ENCODE results near the gene LCN2.
"Not testable (repeated sequence)": the region's sequence is repeated elsewhere in the genome, so short reads cannot be mapped to it uniquely, and the experiment has no call there.

The LCN2 gene

GRCh38 chr9:128120741-128121465 lies 28.4 kb upstream of the LCN2 start:
- H3K36me3 Mint-ChIP-seq, result no peaks in the 10 kb centered on the region
- no peaks in the 10 kb centered on the region for H3K27me3 Mint-ChIP-seq
- peaks cover 19% of the 10 kb centered on the region for H3K4me1 Mint-ChIP-seq (ENCODE audit: low read depth)
- no peak overlapping the region for H3K27ac Mint-ChIP-seq
- H3K9me3 Mint-ChIP-seq (ENCODE audit: low read depth), result no peaks in the 10 kb centered on the region
- no peak overlapping the region for H3K4me3 Mint-ChIP-seq

GRCh38 chr9:128121466-128121810 lies 27.8 kb upstream of the LCN2 start:
- H3K4me3 Mint-ChIP-seq, result no peak overlapping the region
- H3K9me3 Mint-ChIP-seq (ENCODE audit: low read depth), result no peaks in the 10 kb centered on the region
- no peak overlapping the region for H3K27ac Mint-ChIP-seq
- no peaks in the 10 kb centered on the region for H3K36me3 Mint-ChIP-seq
- peaks cover 24% of the 10 kb centered on the region for H3K4me1 Mint-ChIP-seq (ENCODE audit: low read depth)
- no peaks in the 10 kb centered on the region for H3K27me3 Mint-ChIP-seq

DNA sequence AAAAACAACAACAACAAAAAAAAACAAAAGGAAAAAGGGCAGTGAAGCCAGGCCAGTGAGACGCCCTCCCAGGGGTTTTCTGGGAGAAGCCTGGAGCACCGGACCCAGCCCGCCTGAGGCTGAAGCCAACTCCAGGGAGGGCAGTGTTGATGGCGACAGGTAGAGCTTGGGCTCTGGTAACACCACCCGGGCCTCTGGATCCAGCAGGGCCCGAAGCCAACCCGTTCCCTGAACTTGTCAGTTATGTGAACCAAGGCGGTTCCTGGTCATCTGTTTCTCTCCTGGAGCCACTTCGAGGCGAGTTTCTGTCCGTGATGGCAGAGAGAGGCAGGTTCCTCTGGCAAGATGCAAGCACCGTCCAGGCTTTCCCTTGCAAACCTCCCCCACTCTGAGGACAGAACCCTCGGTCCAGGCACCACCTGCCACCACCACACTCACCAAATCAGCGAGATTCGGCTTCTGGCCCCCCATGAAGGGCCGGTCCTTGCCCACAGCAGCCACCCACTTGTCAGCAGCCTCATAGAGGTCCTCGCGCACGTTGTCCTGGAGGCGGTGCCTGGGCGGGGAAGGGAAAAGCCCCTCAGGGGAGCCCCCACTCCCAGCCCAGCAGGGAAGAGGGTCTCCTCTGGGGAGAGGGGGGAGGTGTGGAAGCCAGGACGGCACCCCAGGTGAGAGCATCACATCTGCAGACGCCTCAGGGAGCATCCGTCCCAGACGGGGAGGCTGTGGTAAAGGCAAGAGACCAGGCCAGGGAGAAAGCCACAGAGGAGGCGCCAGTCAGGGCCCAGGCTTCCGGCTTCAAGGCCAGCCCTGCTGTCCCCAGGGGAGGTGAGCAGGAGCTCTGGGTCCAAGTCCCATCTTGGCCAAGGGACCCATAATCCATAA lies 27.1 kb upstream of the LCN2 start:
- no peak overlapping the region for H3K4me3 Mint-ChIP-seq
- H3K27ac Mint-ChIP-seq, result no peak overlapping the region
- H3K36me3 Mint-ChIP-seq, result no peaks in the 10 kb centered on the region
- no peaks in the 10 kb centered on the region for H3K27me3 Mint-ChIP-seq
- H3K4me1 Mint-ChIP-seq (ENCODE audit: low read depth), result peaks cover 24% of the 10 kb centered on the region
- H3K9me3 Mint-ChIP-seq (ENCODE audit: low read depth), result no peaks in the 10 kb centered on the region

DNA sequence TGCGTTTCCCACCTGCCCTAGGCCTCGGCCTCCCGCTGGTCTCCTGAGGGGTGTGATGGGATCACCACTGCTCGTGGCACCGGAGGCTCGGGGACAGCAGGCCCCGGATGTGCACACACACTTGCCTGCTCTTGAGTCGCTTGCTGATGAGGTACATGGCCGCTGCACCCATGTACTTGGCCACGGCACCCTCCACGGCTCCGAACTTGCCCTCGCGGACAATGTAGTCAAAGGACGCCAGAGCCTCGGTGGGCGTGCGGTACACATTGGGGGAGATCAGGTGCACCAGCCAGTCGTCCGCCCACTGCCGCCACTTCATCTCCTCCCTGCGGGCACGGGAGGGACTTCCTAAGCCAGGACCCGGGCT lies 26.5 kb upstream of the LCN2 start:
- Mint-ChIP-seq H3K4me3 (no peak overlapping the region), H3K27me3 (no peaks in the 10 kb centered on the region), H3K27ac (no peak overlapping the region), H3K4me1 (ENCODE audit: low read depth) (peaks cover 19% of the 10 kb centered on the region), H3K9me3 (ENCODE audit: low read depth) (no peaks in the 10 kb centered on the region), H3K36me3 (no peaks in the 10 kb centered on the region)

DNA sequence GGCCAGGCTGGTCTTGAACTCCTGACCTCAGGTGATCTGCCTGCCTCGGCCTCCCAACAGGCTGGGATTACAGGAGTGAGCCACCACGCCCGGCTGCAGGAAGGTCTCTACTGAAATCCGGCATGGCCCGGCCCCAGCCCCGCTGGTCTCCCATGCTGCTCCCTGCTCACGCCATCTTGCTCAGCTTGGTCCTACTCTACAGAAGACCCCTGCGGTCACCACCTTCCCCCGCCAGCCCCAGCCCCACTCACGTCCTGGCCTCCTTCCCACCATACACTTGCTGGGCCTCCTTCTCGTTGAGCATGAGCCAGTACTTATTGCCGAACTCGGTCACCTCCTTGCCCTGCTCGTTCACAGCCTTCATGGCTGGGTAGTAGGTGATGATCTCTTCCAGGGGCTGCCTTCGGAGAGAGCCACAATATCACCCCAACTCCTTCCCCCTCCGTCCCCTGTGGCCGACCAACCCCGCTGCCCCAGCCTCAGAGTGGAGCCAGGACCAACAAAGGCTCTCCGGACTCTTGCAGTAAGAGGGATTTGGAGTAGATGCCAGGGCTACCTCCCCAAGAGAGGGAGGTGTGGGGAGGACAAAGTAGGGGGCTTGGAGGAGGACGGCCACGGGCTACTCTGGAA lies 25.7 kb upstream of the LCN2 start:
- Mint-ChIP-seq H3K36me3 (no peaks in the 10 kb centered on the region), H3K27ac (no peak overlapping the region), H3K27me3 (no peaks in the 10 kb centered on the region), H3K4me3 (no peak overlapping the region), H3K4me1 (ENCODE audit: low read depth) (peaks cover 19% of the 10 kb centered on the region), H3K9me3 (ENCODE audit: low read depth) (no peaks in the 10 kb centered on the region)

GRCh38 chr9:128124451-128124850 lies 24.8 kb upstream of the LCN2 start:
- no peak overlapping the region for H3K27ac Mint-ChIP-seq

DNA sequence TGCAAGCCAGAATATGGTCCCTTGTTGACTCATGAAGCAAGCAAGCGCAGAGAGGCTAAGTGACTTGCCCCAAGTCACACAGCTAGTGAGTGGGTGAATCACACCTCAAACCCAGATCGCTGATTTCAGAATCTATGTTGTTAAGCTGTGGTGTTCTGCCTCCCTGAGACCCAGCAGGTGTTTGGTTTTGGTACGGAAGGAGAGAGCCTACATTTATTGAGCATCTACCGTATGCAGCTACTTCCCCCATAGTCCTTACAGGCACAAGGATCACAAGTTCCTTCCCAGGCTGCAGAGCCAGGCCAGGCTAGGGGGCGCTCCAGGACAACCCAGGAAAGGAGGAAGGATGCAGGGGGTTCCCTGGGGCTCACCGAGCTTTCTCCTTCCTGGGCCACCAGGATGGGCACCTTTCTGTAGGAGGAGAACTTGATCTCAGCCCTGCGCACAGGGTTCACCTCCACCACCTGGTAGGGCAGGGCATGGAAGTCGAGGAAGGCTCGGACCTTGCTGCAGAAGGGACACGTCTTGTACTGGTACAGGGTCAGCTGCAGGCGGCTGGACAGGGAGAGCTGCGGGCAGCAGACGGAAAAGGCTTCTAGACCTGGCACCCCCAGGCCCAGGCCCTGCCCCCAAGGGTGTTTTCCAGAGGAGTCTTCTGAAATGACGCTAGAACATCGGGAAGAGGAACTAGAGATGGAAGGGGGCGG lies 24.2 kb upstream of the LCN2 start:
- H3K9me3 Mint-ChIP-seq (ENCODE audit: low read depth), result no peaks in the 10 kb centered on the region
- H3K4me3 Mint-ChIP-seq, result peak overlapping the region; percentile 85
- no peaks in the 10 kb centered on the region for H3K27me3 Mint-ChIP-seq
- H3K4me1 Mint-ChIP-seq (ENCODE audit: low read depth), result peaks cover 27% of the 10 kb centered on the region
- no peaks in the 10 kb centered on the region for H3K36me3 Mint-ChIP-seq
- no peak overlapping the region for H3K27ac Mint-ChIP-seq

More at GRCh38 chr9:128124451-128124850, 24.8 kb upstream of the LCN2 start:
- Mint-ChIP-seq H3K4me1 (ENCODE audit: low read depth) (peaks cover 24% of the 10 kb centered on the region), H3K27me3 (no peaks in the 10 kb centered on the region), H3K36me3 (no peaks in the 10 kb centered on the region), H3K4me3 (peak overlapping the region; percentile 85), H3K9me3 (ENCODE audit: low read depth) (no peaks in the 10 kb centered on the region)

DNA sequence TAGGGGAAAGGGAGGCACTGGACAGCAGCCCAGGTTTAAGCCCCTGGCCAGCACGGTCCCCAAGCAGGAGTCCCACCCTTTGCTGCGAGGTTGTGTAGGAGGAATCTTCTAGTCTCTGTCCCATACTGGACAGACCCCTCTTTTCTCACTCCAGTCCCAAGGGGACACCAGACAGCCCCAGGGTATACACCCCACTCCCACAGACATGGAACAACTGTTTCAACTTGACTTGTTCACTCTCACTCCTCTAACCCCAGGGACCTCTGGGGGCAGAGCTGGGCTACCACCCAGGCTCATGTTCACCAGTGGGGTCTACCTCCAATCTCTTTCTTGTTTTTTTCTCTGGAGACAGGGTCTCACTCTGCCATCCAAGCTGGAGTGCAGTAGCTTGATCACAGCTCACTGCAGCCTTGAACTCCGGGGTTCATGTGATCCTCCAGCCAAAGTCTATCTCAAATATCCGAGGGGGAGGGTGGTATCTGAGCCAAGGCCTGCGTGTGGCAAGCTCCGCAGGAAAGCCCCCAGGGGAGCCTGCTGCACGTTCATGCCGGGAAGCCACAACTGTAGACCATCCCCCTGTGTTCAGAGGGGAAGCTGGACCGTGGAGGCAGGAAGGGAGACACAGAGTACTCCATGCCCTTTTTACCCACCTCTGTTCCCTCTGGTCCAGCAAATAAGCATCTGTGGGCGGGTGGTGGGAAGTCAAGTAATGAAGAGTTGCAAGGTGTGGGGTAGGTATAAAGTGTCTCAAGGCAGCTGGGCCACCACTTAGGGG lies 23.5 kb upstream of the LCN2 start:
- Mint-ChIP-seq H3K4me3 (peak overlapping the region; percentile 85), H3K9me3 (ENCODE audit: low read depth) (no peaks in the 10 kb centered on the region), H3K4me1 (ENCODE audit: low read depth) (peaks cover 28% of the 10 kb centered on the region), H3K27me3 (no peaks in the 10 kb centered on the region), H3K36me3 (no peaks in the 10 kb centered on the region), H3K27ac (peak overlapping the region; percentile 70)

DNA sequence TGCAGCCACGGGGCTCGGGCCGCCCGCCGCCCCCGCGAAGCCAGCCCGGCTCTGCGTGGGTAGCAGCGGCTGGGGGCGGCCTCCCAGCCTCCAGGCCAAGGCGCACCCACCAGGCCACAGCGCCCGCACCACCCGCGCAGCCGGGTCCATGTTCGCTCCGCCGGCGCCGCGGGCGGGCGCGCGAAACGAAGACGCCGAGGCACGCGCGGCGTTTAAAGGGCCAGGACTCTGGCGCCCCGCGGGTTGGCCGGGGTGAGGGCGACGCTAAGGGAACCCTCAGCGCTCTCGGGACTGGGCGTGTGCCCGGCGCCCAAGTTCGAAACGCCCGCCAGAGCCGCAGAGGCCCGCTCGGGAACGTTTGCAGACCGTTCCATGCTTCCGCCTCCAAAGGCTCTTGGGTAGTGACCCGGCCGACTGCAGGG lies 21.7 kb upstream of the LCN2 start, which contains the start of gene PTGES2:
TSS of gene PTGES2 (minus strand) at position 162 of the 422 bp plus-strand sequence. CDS start at position 150, 12 bp downstream.
- Mint-ChIP-seq H3K27me3 (no peaks in the 10 kb centered on the region), H3K4me1 (ENCODE audit: low read depth) (peaks cover 28% of the 10 kb centered on the region), H3K36me3 (no peaks in the 10 kb centered on the region), H3K4me3 (peak within 1 kb of the TSS; percentile 98), H3K27ac (peak within 1 kb of the TSS; percentile 99), H3K9me3 (ENCODE audit: low read depth) (no peaks in the 10 kb centered on the region)

GRCh38 chr9:128127990-128128835 lies 21.0 kb upstream of the LCN2 start:
- no peaks in the 10 kb centered on the region for H3K9me3 Mint-ChIP-seq (ENCODE audit: low read depth)
- peaks cover 28% of the 10 kb centered on the region for H3K4me1 Mint-ChIP-seq (ENCODE audit: low read depth)
- no peaks in the 10 kb centered on the region for H3K36me3 Mint-ChIP-seq
- H3K27me3 Mint-ChIP-seq, result no peaks in the 10 kb centered on the region
- peak overlapping the region; percentile 98 for H3K4me3 Mint-ChIP-seq
- peak overlapping the region; percentile 99 for H3K27ac Mint-ChIP-seq

GRCh38 chr9:128128836-128129590 lies 20.2 kb upstream of the LCN2 start:
- Mint-ChIP-seq H3K27me3 (no peaks in the 10 kb centered on the region), H3K4me3 (peak overlapping the region; percentile 98), H3K27ac (peak overlapping the region; percentile 99), H3K9me3 (ENCODE audit: low read depth) (no peaks in the 10 kb centered on the region), H3K36me3 (no peaks in the 10 kb centered on the region), H3K4me1 (ENCODE audit: low read depth) (peaks cover 28% of the 10 kb centered on the region)

DNA sequence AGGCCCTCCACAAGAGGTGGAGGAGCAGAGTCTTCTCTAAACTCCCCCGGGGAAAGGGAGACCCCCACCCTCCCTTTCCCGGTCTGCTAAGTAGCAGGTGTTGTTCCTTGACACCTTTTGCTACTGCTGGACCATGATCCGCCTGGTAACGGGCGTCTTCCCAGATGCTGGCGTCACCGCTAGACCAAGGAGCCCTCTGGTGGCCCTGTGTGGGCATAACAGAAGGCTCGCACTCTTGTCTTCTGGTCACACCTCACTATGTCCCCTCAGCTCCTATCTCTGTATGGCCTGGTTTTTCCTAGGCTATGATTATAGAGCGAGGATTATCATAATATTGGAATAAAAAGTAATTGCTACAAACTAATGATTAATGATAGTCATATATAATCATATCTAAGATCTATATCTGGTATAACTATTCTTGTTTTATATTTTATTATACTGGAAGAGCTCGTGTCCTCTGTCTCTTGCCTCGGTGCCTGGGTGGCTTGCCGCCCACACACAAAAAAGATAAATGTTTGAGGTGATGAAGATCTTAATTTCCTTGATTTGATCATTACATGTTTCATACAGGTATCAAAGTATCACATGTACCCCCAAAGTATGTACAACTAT lies 19.2 kb upstream of the LCN2 start:
- H3K9me3 Mint-ChIP-seq (ENCODE audit: low read depth); H3K27me3 Mint-ChIP-seq; H3K36me3 Mint-ChIP-seq; H3K27ac Mint-ChIP-seq: not testable (repeated sequence)
- Mint-ChIP-seq H3K4me3 (peak overlapping the region; percentile 98), H3K4me1 (ENCODE audit: low read depth) (peaks cover 24% of the 10 kb centered on the region)

Measured in activated naive CD8-positive, alpha-beta T cell (primary cell).